Karpas-422 (cell line): ENCODE measurements around the gene LIPG. TPM values are rescaled to one million over a fixed set of nuclear protein-coding genes. Genes with fewer than 3 reads are reported as not detected.
A peak's percentile ranks its signal among the peaks of the same experiment; 100 is the strongest.

Source experiments
- DNase-seq: peaks from one replicate; pipeline ENCODE4 v3.0.0-alpha.2; 2015
- H2AFZ ChIP-seq: fragments of 200-600 bp; sonication (generic); 2 replicates; pipeline ENCODE4 v1.6.1; 2014; ENCODE audit warnings: antibody characterized with exemption, low read length, mixed read lengths
- H3K27ac ChIP-seq: fragments of 200-600 bp; sonication (generic); 2 replicates; pipeline ENCODE4 v1.5.1; 2014; ENCODE audit warnings: mild to moderate bottlenecking, low read length, moderate library complexity
- H3K27me3 ChIP-seq: fragments of 200-600 bp; sonication (generic); 2 replicates; pipeline ENCODE4 v1.6.1; 2014; ENCODE audit warnings: low read length, mixed read lengths
- H3K36me3 ChIP-seq: fragments of 200-600 bp; sonication (generic); 2 replicates; pipeline ENCODE4 v1.6.1; 2014; ENCODE audit warnings: low read length, mixed read lengths; ENCODE audit not compliant: insufficient read depth
- H3K4me1 ChIP-seq: fragments of 200-600 bp; sonication (generic); 2 replicates; pipeline ENCODE4 v1.6.1; 2014; ENCODE audit warnings: mild to moderate bottlenecking, low read length, mixed read lengths
- H3K4me2 ChIP-seq: fragments of 200-600 bp; sonication (generic); 2 replicates; pipeline ENCODE4 v1.6.1; 2014; ENCODE audit warnings: low read length, low read depth, mild to moderate bottlenecking; ENCODE audit not compliant: poor library complexity, severe bottlenecking
- H3K4me3 ChIP-seq: fragments of 200-600 bp; sonication (generic); 2 replicates; pipeline ENCODE4 v1.5.1; 2014; ENCODE audit warnings: mild to moderate bottlenecking, antibody characterized with exemption, low read length, mixed read lengths
- H3K79me2 ChIP-seq: fragments of 200-600 bp; sonication (generic); 2 replicates; pipeline ENCODE4 v1.6.1; 2014; ENCODE audit warnings: mild to moderate bottlenecking, low read length, mixed read lengths
- H3K9ac ChIP-seq: fragments of 200-600 bp; sonication (generic); 2 replicates; pipeline ENCODE4 v1.6.0; 2014; ENCODE audit warnings: low read length
- H3K9me2 ChIP-seq: fragments of 200-600 bp; sonication (generic), shearing (Covaris generic); replicated peaks from 2 replicates; pipeline ENCODE4 v1.6.0; 2014; ENCODE audit warnings: mild to moderate bottlenecking, low read length, moderate library complexity; ENCODE audit not compliant: insufficient read depth
- H3K9me3 ChIP-seq: fragments of 300-700, 200-600 bp; sonication (generic); 2 replicates; pipeline ENCODE4 v1.6.1; 2014; ENCODE audit warnings: low read length, mixed read lengths
- H4K20me1 ChIP-seq: fragments of 200-600 bp; sonication (generic); 2 replicates; pipeline ENCODE4 v1.6.1; 2014; ENCODE audit warnings: mild to moderate bottlenecking, antibody characterized with exemption, low read length, low read depth; ENCODE audit not compliant: insufficient read depth
- total RNA-seq: library from RNA; depleted of rRNA; stranded (reverse); fragments of >200 nt; shearing (Covaris generic); gene quantifications from 2 replicates; pipeline ENCODE4 v1.2.3, GENCODE V29; 2014; ENCODE audit warnings: low replicate concordance

The LIPG gene
- total RNA-seq, 1 experiment from 2014 or later = not detected

- Histone ChIP-seq H3K9me2 (no peaks in the 10 kb centered on the region), H3K27me3 (no peaks in the 10 kb centered on the region), H3K27ac (no peak overlapping the region), H3K79me2 (no peaks in the 10 kb centered on the region), H3K4me1 (no peaks in the 10 kb centered on the region), H2AFZ (no peak overlapping the region), H4K20me1 (no peaks in the 10 kb centered on the region), H3K36me3 (no peaks in the 10 kb centered on the region), H3K4me3 (no peak overlapping the region), H3K4me2 (no peak overlapping the region), H3K9ac (no peak overlapping the region), H3K9me3 (no peaks in the 10 kb centered on the region)
- peak; percentile 19 for DNase-seq
Measured at GRCh38 chr18:49616618-49617328, 54.9 kb downstream of the LIPG start.

- Histone ChIP-seq H3K4me3 (no peak overlapping the region), H3K9me2 (no peaks in the 10 kb centered on the region), H3K27ac (no peak overlapping the region), H4K20me1 (no peaks in the 10 kb centered on the region), H3K9ac (no peak overlapping the region), H2AFZ (no peak overlapping the region), H3K4me1 (no peaks in the 10 kb centered on the region), H3K79me2 (no peaks in the 10 kb centered on the region), H3K4me2 (no peak overlapping the region), H3K9me3 (no peaks in the 10 kb centered on the region), H3K36me3 (no peaks in the 10 kb centered on the region), H3K27me3 (no peaks in the 10 kb centered on the region)
- peak; percentile 26 for DNase-seq
Measured at GRCh38 chr18:49617329-49617695, 55.5 kb downstream of the LIPG start.

GRCh38 chr18:49617865-49618264, 56.0 kb downstream of the LIPG start:
- peak; percentile 2 for DNase-seq
- no peaks in the 10 kb centered on the region for H4K20me1 ChIP-seq
- no peaks in the 10 kb centered on the region for H3K27me3 ChIP-seq

GRCh38 chr18:49618742-49619681, 57.2 kb downstream of the LIPG start:
- no peaks in the 10 kb centered on the region for H3K36me3 ChIP-seq
- no peak overlapping the region for H2AFZ ChIP-seq
- H3K4me1 ChIP-seq = no peaks in the 10 kb centered on the region
- no peaks in the 10 kb centered on the region for H3K27me3 ChIP-seq
- H4K20me1 ChIP-seq = no peaks in the 10 kb centered on the region
- no peak overlapping the region for H3K9ac ChIP-seq
- no peak overlapping the region for H3K4me2 ChIP-seq
- H3K4me3 ChIP-seq = no peak overlapping the region
- H3K9me3 ChIP-seq = no peaks in the 10 kb centered on the region
- H3K27ac ChIP-seq = no peak overlapping the region
- DNase-seq = peak; percentile 17
- H3K9me2 ChIP-seq = no peaks in the 10 kb centered on the region
- no peaks in the 10 kb centered on the region for H3K79me2 ChIP-seq

More at GRCh38 chr18:49617865-49618264, 56.0 kb downstream of the LIPG start:
- H3K4me1 ChIP-seq = no peaks in the 10 kb centered on the region
- no peak overlapping the region for H3K4me2 ChIP-seq
- H3K9me3 ChIP-seq = no peaks in the 10 kb centered on the region
- H3K36me3 ChIP-seq = no peaks in the 10 kb centered on the region
- no peak overlapping the region for H3K27ac ChIP-seq
- no peak overlapping the region for H3K4me3 ChIP-seq
- no peaks in the 10 kb centered on the region for H3K79me2 ChIP-seq
- no peak overlapping the region for H3K9ac ChIP-seq
- H2AFZ ChIP-seq = no peak overlapping the region
- H3K9me2 ChIP-seq = no peaks in the 10 kb centered on the region

GRCh38 chr18:49619801-49620200, 57.9 kb downstream of the LIPG start:
- no peak overlapping the region for H3K4me3 ChIP-seq
- H3K79me2 ChIP-seq = no peaks in the 10 kb centered on the region
- peak; percentile 29 for DNase-seq
- H3K9me3 ChIP-seq = no peaks in the 10 kb centered on the region
- no peaks in the 10 kb centered on the region for H4K20me1 ChIP-seq
- H3K27ac ChIP-seq = no peak overlapping the region
- no peaks in the 10 kb centered on the region for H3K4me1 ChIP-seq
- no peak overlapping the region for H3K9ac ChIP-seq
- no peak overlapping the region for H3K4me2 ChIP-seq
- no peaks in the 10 kb centered on the region for H3K27me3 ChIP-seq
- no peak overlapping the region for H2AFZ ChIP-seq
- no peaks in the 10 kb centered on the region for H3K36me3 ChIP-seq
- H3K9me2 ChIP-seq = no peaks in the 10 kb centered on the region

GRCh38 chr18:49621301-49621700, 59.4 kb downstream of the LIPG start:
- no peak for DNase-seq
- H3K4me1 ChIP-seq = no peaks in the 10 kb centered on the region
- no peak overlapping the region for H3K27ac ChIP-seq
- H3K4me3 ChIP-seq = no peak overlapping the region
- no peaks in the 10 kb centered on the region for H3K9me3 ChIP-seq
- no peaks in the 10 kb centered on the region for H3K79me2 ChIP-seq
- no peaks in the 10 kb centered on the region for H3K9me2 ChIP-seq
- H3K27me3 ChIP-seq = no peaks in the 10 kb centered on the region
- no peaks in the 10 kb centered on the region for H3K36me3 ChIP-seq
- no peak overlapping the region for H2AFZ ChIP-seq
- no peaks in the 10 kb centered on the region for H4K20me1 ChIP-seq
- no peak overlapping the region for H3K4me2 ChIP-seq
- no peak overlapping the region for H3K9ac ChIP-seq

GRCh38 chr18:49621717-49622351, 60.0 kb downstream of the LIPG start:
- no peak overlapping the region for H3K4me2 ChIP-seq
- no peak overlapping the region for H2AFZ ChIP-seq

GRCh38 chr18:49623571-49623970, 61.7 kb downstream of the LIPG start:
- DNase-seq = no peak
- Histone ChIP-seq H3K9ac (no peak overlapping the region), H3K9me2 (no peaks in the 10 kb centered on the region), H3K4me3 (no peak overlapping the region), H3K27me3 (no peaks in the 10 kb centered on the region), H2AFZ (no peak overlapping the region), H4K20me1 (no peaks in the 10 kb centered on the region), H3K4me2 (no peak overlapping the region), H3K79me2 (no peaks in the 10 kb centered on the region), H3K27ac (no peak overlapping the region), H3K36me3 (no peaks in the 10 kb centered on the region), H3K9me3 (no peaks in the 10 kb centered on the region), H3K4me1 (no peaks in the 10 kb centered on the region)

More at GRCh38 chr18:49621717-49622351, 60.0 kb downstream of the LIPG start:
- no peak overlapping the region for H3K27ac ChIP-seq
- H3K4me1 ChIP-seq = no peaks in the 10 kb centered on the region
- no peak for DNase-seq
- no peaks in the 10 kb centered on the region for H3K9me3 ChIP-seq
- H3K79me2 ChIP-seq = no peaks in the 10 kb centered on the region
- no peak overlapping the region for H3K9ac ChIP-seq
- no peaks in the 10 kb centered on the region for H3K9me2 ChIP-seq
- no peak overlapping the region for H3K4me3 ChIP-seq
- H4K20me1 ChIP-seq = no peaks in the 10 kb centered on the region
- H3K27me3 ChIP-seq = no peaks in the 10 kb centered on the region
- H3K36me3 ChIP-seq = no peaks in the 10 kb centered on the region
